Panc1 (cell line): ENCODE data around the gene STX7. TPM values are rescaled to one million over a fixed set of nuclear protein-coding genes. Genes with fewer than 3 reads are reported as not detected.

ENCODE experiments used
- ATAC-seq: fragments of 200-7000 bp; cut with Tn5 transposase; 2 replicates; pipeline ENCODE4 v1.9.1; 2020; ENCODE audit warnings: mild to moderate bottlenecking, moderate library complexity
- BruUV-seq: library from RNA; stranded (reverse); fragments of 400-500 nt; replicated peaks from 2 replicates; lab custom pipeline; 2021; lab: Mats Ljungman, UMichigan
- CTCF ChIA-PET: fragments of 300-600 bp; sonication (Branson Sonifier 250); formaldehyde crosslinking; loops from one replicate; lab custom pipeline; 2022; ENCODE audit warnings: antibody characterized with exemption; lab: Charles Lee
- POLR2A ChIA-PET: fragments of 300-600 bp; sonication (Branson Sonifier 250); formaldehyde crosslinking; loops from one replicate; lab custom pipeline; 2022; ENCODE audit warnings: antibody characterized with exemption; lab: Charles Lee
- DNase-seq: peaks from one replicate; pipeline ENCODE4 v3.0.0-alpha.2; 2010; ENCODE audit warnings: low read depth, low spot score
- H3K27ac ChIP-seq: 2 replicates; pipeline ENCODE4 v1.5.1; 2011; ENCODE audit warnings: mild to moderate bottlenecking, low read length, inconsistent platforms
- H3K27me3 ChIP-seq: fragments of 200-500 bp; sonication (Bioruptor generic); 2 replicates; pipeline ENCODE4 v1.6.0; 2014; ENCODE audit warnings: low read length, inconsistent platforms; ENCODE audit not compliant: control insufficient read depth, insufficient read depth
- H3K36me3 ChIP-seq: fragments of 200-500 bp; sonication (Bioruptor generic); 2 replicates; pipeline ENCODE4 v1.5.1; 2014; ENCODE audit warnings: inconsistent platforms, mild to moderate bottlenecking, low read length, moderate library complexity; ENCODE audit not compliant: control insufficient read depth, insufficient read depth
- H3K4me1 ChIP-seq: 2 replicates; pipeline ENCODE4 v1.5.1; 2011; ENCODE audit warnings: inconsistent platforms, mild to moderate bottlenecking, low read length, moderate library complexity; ENCODE audit not compliant: control insufficient read depth, insufficient read depth
- H3K4me3 ChIP-seq, 2 experiments: 2 replicates each; pipeline ENCODE4 v1.5.1; 2011 to 2012; ENCODE audit warnings: low read depth in 2 of 2, low read length in 2 of 2, mild to moderate bottlenecking in 2 of 2, inconsistent platforms in 1 of 2, moderate library complexity in 1 of 2
- H3K9me3 ChIP-seq: fragments of 200-500 bp; sonication (Bioruptor generic); 2 replicates; pipeline ENCODE4 v1.5.1; 2014; ENCODE audit warnings: low read depth, mild to moderate bottlenecking, inconsistent platforms, low read length, moderate library complexity; ENCODE audit not compliant: control insufficient read depth, insufficient read depth
- CTCF ChIP-seq: fragments of 450-650 bp; IDR thresholded peaks from 2 replicates; pipeline ENCODE4 v1.5.1; 2017; ENCODE audit warnings: mild to moderate bottlenecking
- POLR2AphosphoS5 ChIP-seq: IDR thresholded peaks from 2 replicates; pipeline ENCODE4 v1.6.1; 2012; ENCODE audit warnings: mild to moderate bottlenecking, low read depth, low read length, moderate library complexity
- SIN3A ChIP-seq: IDR thresholded peaks from 2 replicates; pipeline ENCODE4 v1.6.1; 2012; ENCODE audit warnings: low read depth, mild to moderate bottlenecking, low read length, moderate library complexity, borderline replicate concordance; ENCODE audit not compliant: insufficient read depth
- TCF7L2 ChIP-seq: IDR thresholded peaks from 2 replicates; pipeline ENCODE4 v1.6.1; 2011; ENCODE audit warnings: mild to moderate bottlenecking, low read depth, low read length, inconsistent platforms
- in situ Hi-C: cut with HindIII; loops from 2 replicates; pipeline ENCODE4 v1.10.0; 2016; ENCODE audit warnings: low sequenced_read_pairs, low pct_unique_long_range_greater_than_20kb
- intact Hi-C: fragments of 100-400 bp; cut with micrococcal nuclease; formaldehyde crosslinking; loops from one replicate; pipeline ENCODE4 v1.10.0; 2022; ENCODE audit not compliant: unreplicated experiment
- total RNA-seq: library from RNA; stranded (reverse); gene quantifications from one replicate; pipeline ENCODE4 v1.2.1, GENCODE V29; 2021; ENCODE audit not compliant: unreplicated experiment
- TF ChIP-seq, protein P1 (sequence below), 2 experiments: IDR thresholded peaks; 2 replicates each; pipeline ENCODE4 v1.6.1; 2011 to 2012; ENCODE audit warnings: low read depth in 2 of 2, control low read depth in 1 of 2, low read length in 1 of 2, mild to moderate bottlenecking in 1 of 2, moderate library complexity in 1 of 2; ENCODE audit not compliant: insufficient read depth in 1 of 2

STX7 gene
- total RNA-seq, 1 experiment from 2014 or later: 40.6 TPM

- H3K9me3 ChIP-seq: no peaks in the 10 kb centered on the region
- TF ChIP-seq POLR2AphosphoS5: no peak
- ATAC-seq (no peak), DNase-seq (no peak)
- no peaks in the 10 kb centered on the region for H3K4me1 ChIP-seq
- no peaks in the 10 kb centered on the region for H3K36me3 ChIP-seq
- in situ Hi-C loops: no loop called here
- no peaks in the 10 kb centered on the region for H3K27me3 ChIP-seq
- H3K4me3 ChIP-seq: no peak overlapping the region
- no peak overlapping the region for H3K27ac ChIP-seq
- intact Hi-C loops: no loop called here
- POLR2A ChIA-PET: no interaction called here
- no TSS peak for BruUV-seq
- CTCF ChIA-PET: no interaction called here
Measured at GRCh38 chr6:132491303-132491702, 21.6 kb downstream of the STX7 start.

- BruUV-seq: no TSS peak
- Histone ChIP-seq H3K27me3 (no peaks in the 10 kb centered on the region), H3K9me3 (no peaks in the 10 kb centered on the region), H3K4me1 (no peaks in the 10 kb centered on the region), H3K27ac (no peak overlapping the region), H3K36me3 (no peaks in the 10 kb centered on the region), H3K4me3 (no peak overlapping the region)
- in situ Hi-C loops (no loop called here), intact Hi-C loops (no loop called here)
- DNase-seq: no peak
- POLR2A ChIA-PET: no interaction called here
- 0 out of 2 replicates have a peak, but pooled peaks have one; percentile 42 for ATAC-seq
- CTCF ChIA-PET: no interaction called here
- TF ChIP-seq, protein P1, sequence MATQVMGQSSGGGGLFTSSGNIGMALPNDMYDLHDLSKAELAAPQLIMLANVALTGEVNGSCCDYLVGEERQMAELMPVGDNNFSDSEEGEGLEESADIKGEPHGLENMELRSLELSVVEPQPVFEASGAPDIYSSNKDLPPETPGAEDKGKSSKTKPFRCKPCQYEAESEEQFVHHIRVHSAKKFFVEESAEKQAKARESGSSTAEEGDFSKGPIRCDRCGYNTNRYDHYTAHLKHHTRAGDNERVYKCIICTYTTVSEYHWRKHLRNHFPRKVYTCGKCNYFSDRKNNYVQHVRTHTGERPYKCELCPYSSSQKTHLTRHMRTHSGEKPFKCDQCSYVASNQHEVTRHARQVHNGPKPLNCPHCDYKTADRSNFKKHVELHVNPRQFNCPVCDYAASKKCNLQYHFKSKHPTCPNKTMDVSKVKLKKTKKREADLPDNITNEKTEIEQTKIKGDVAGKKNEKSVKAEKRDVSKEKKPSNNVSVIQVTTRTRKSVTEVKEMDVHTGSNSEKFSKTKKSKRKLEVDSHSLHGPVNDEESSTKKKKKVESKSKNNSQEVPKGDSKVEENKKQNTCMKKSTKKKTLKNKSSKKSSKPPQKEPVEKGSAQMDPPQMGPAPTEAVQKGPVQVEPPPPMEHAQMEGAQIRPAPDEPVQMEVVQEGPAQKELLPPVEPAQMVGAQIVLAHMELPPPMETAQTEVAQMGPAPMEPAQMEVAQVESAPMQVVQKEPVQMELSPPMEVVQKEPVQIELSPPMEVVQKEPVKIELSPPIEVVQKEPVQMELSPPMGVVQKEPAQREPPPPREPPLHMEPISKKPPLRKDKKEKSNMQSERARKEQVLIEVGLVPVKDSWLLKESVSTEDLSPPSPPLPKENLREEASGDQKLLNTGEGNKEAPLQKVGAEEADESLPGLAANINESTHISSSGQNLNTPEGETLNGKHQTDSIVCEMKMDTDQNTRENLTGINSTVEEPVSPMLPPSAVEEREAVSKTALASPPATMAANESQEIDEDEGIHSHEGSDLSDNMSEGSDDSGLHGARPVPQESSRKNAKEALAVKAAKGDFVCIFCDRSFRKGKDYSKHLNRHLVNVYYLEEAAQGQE (IDR thresholded peaks at IDR 0.05; ENCODE audit: insufficient read depth in 1 of 2, low read depth in 2 of 2, low read length in 1 of 2): no peak
Measured at GRCh38 chr6:132490478-132491204, 22.3 kb downstream of the STX7 start.

DNA sequence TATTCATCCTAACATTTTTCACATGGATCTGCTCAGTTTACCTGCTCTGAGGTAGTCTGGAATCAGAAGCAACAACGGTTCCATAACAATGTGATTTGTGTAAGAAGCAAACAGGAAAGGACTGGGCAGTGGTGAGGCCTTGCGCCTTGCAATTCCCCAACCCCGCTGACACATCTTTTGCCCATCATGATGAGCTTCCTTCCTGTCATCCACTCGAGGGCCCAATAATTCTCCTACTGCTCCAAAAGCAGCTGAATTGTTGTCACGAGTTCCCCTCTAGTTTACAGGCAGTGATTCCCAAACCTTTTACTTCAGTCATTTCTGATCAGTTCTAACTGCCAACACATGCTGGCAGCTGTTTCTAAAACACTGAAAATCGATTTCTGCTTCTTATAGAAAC, 22.9 kb downstream of the STX7 start:
- TF ChIP-seq TCF7L2 (no peak), SIN3A (no peak), POLR2AphosphoS5 (no peak), CTCF (no peak)
- TF ChIP-seq, protein P1 (IDR thresholded peaks at IDR 0.05; ENCODE audit: insufficient read depth in 1 of 2, low read depth in 2 of 2, low read length in 1 of 2): no peak
- H3K4me3 ChIP-seq: no peak overlapping the region
- no peaks in the 10 kb centered on the region for H3K9me3 ChIP-seq
- intact Hi-C loops: no loop called here
- H3K4me1 ChIP-seq: no peaks in the 10 kb centered on the region
- ATAC-seq (no peak), DNase-seq (no peak)
- CTCF ChIA-PET: no interaction called here
- H3K36me3 ChIP-seq: no peaks in the 10 kb centered on the region
- no TSS peak for BruUV-seq
- H3K27ac ChIP-seq: no peak overlapping the region
- in situ Hi-C loops: no loop called here
- no peaks in the 10 kb centered on the region for H3K27me3 ChIP-seq
- POLR2A ChIA-PET: no interaction called here
